ENCODE measurements around the gene RPLP1. TPM values are rescaled to one million over a fixed set of nuclear protein-coding genes. Genes with fewer than 3 reads are reported as not detected.

Gene RPLP1
- polyA plus RNA-seq, 1 donor from 2014 or later: 3,528 TPM

GRCh38 chr15:69472046-69472445 lies 19.4 kb downstream of the RPLP1 start:
- H3K27me3 Mint-ChIP-seq: peaks cover 5% of the 10 kb centered on the region
- H3K27ac Mint-ChIP-seq: no peak overlapping the region
- H3K4me1 Mint-ChIP-seq: peaks cover 5 to 11% (median 7%) of the 10 kb centered on the region in 3 donors
- H3K9me3 Mint-ChIP-seq: no peaks in the 10 kb centered on the region
- peaks cover 1% of the 10 kb centered on the region for H3K36me3 Mint-ChIP-seq
- no peak overlapping the region for H3K4me3 Mint-ChIP-seq

GRCh38 chr15:69472562-69472961 lies 19.9 kb downstream of the RPLP1 start:
- Mint-ChIP-seq H3K4me3 (no peak overlapping the region), H3K9me3 (no peaks in the 10 kb centered on the region), H3K27ac (no peak overlapping the region), H3K4me1 (peaks cover 5 to 11% (median 7%) of the 10 kb centered on the region in 3 donors), H3K36me3 (peaks cover 1% of the 10 kb centered on the region), H3K27me3 (peaks cover 5% of the 10 kb centered on the region)

- Mint-ChIP-seq H3K27ac (no peak overlapping the region), H3K27me3 (peaks cover 8% of the 10 kb centered on the region), H3K4me3 (no peak overlapping the region), H3K36me3 (peaks cover 1% of the 10 kb centered on the region), H3K4me1 (peaks cover 0 to under 1% (median 0%) of the 10 kb centered on the region in 3 donors), H3K9me3 (peaks cover 0 to under 1% (median 0%) of the 10 kb centered on the region in 3 donors)
These were observed 21.7 kb downstream of the RPLP1 start for GRCh38 chr15:69474291-69474690.

GRCh38 chr15:69474846-69475455 lies 22.3 kb downstream of the RPLP1 start:
- H3K27me3 Mint-ChIP-seq: peaks cover 11% of the 10 kb centered on the region
- H3K4me3 Mint-ChIP-seq: no peak overlapping the region
- H3K27ac Mint-ChIP-seq: no peak overlapping the region
- H3K9me3 Mint-ChIP-seq: peaks cover 2 to 5% (median 4%) of the 10 kb centered on the region in 3 donors
- peaks cover 1% of the 10 kb centered on the region for H3K36me3 Mint-ChIP-seq
- H3K4me1 Mint-ChIP-seq: no peaks in the 10 kb centered on the region

GRCh38 chr15:69475769-69476358 lies 23.2 kb downstream of the RPLP1 start:
- Mint-ChIP-seq H3K27ac (no peak overlapping the region), H3K4me3 (no peak overlapping the region), H3K36me3 (peaks cover 1% of the 10 kb centered on the region), H3K27me3 (peaks cover 11% of the 10 kb centered on the region), H3K4me1 (no peaks in the 10 kb centered on the region), H3K9me3 (peaks cover 2 to 9% (median 4%) of the 10 kb centered on the region in 3 donors)

GRCh38 chr15:69476704-69477473 lies 24.3 kb downstream of the RPLP1 start:
- H3K4me3 Mint-ChIP-seq: no peak overlapping the region
- no peak overlapping the region for H3K27ac Mint-ChIP-seq
- no peaks in the 10 kb centered on the region for H3K4me1 Mint-ChIP-seq
- peaks cover 3% of the 10 kb centered on the region for H3K36me3 Mint-ChIP-seq
- peaks cover 11% of the 10 kb centered on the region for H3K27me3 Mint-ChIP-seq
- H3K9me3 Mint-ChIP-seq: peaks cover 2 to 9% (median 4%) of the 10 kb centered on the region in 3 donors

GRCh38 chr15:69478259-69478781 lies 25.7 kb downstream of the RPLP1 start:
- H3K4me3 Mint-ChIP-seq: peak overlapping the region in 1 of 4 donors; percentile 46
- H3K4me1 Mint-ChIP-seq: no peaks in the 10 kb centered on the region
- H3K36me3 Mint-ChIP-seq: peaks cover 1% of the 10 kb centered on the region
- H3K27ac Mint-ChIP-seq: no peak overlapping the region
- H3K27me3 Mint-ChIP-seq: peaks cover 11% of the 10 kb centered on the region
- peaks cover 2 to 9% (median 4%) of the 10 kb centered on the region in 3 donors for H3K9me3 Mint-ChIP-seq

GRCh38 chr15:69479081-69479480 lies 26.5 kb downstream of the RPLP1 start:
- Mint-ChIP-seq H3K27me3 (peaks cover 11% of the 10 kb centered on the region), H3K27ac (no peak overlapping the region), H3K36me3 (peaks cover 1% of the 10 kb centered on the region), H3K9me3 (peaks cover 2 to 9% (median 4%) of the 10 kb centered on the region in 3 donors), H3K4me1 (no peaks in the 10 kb centered on the region), H3K4me3 (no peak overlapping the region)

- H3K27me3 Mint-ChIP-seq: peaks cover 8% of the 10 kb centered on the region
- H3K4me3 Mint-ChIP-seq: no peak overlapping the region
- H3K9me3 Mint-ChIP-seq: peaks cover 2 to 9% (median 4%) of the 10 kb centered on the region in 3 donors
- peaks cover 1% of the 10 kb centered on the region for H3K36me3 Mint-ChIP-seq
- no peaks in the 10 kb centered on the region for H3K4me1 Mint-ChIP-seq
- no peak overlapping the region for H3K27ac Mint-ChIP-seq
These were observed 27.4 kb downstream of the RPLP1 start for GRCh38 chr15:69479971-69480370.

GRCh38 chr15:69480932-69481331 lies 28.3 kb downstream of the RPLP1 start:
- no peak overlapping the region for H3K27ac Mint-ChIP-seq
- H3K4me1 Mint-ChIP-seq: no peaks in the 10 kb centered on the region
- no peak overlapping the region for H3K4me3 Mint-ChIP-seq
- peaks cover 1% of the 10 kb centered on the region for H3K36me3 Mint-ChIP-seq
- peaks cover 4 to 12% (median 4%) of the 10 kb centered on the region in 3 donors for H3K9me3 Mint-ChIP-seq
- H3K27me3 Mint-ChIP-seq: peaks cover 9% of the 10 kb centered on the region

- no peaks in the 10 kb centered on the region for H3K4me1 Mint-ChIP-seq
- H3K27ac Mint-ChIP-seq: no peak overlapping the region
- peaks cover 6% of the 10 kb centered on the region for H3K36me3 Mint-ChIP-seq
- H3K4me3 Mint-ChIP-seq: no peak overlapping the region
- H3K9me3 Mint-ChIP-seq: peaks cover 4 to 12% (median 4%) of the 10 kb centered on the region in 3 donors
- peaks cover 7% of the 10 kb centered on the region for H3K27me3 Mint-ChIP-seq
These were observed 30.2 kb downstream of the RPLP1 start for GRCh38 chr15:69482686-69483256.

GRCh38 chr15:69484837-69485236 lies 32.2 kb downstream of the RPLP1 start:
- Mint-ChIP-seq H3K27ac (no peak overlapping the region), H3K4me3 (no peak overlapping the region), H3K27me3 (peaks cover 2% of the 10 kb centered on the region), H3K9me3 (peaks cover 0 to 8% (median 2%) of the 10 kb centered on the region in 3 donors), H3K4me1 (peaks cover 0 to 2% (median 0%) of the 10 kb centered on the region in 3 donors), H3K36me3 (peaks cover 6% of the 10 kb centered on the region)

GRCh38 chr15:69486481-69487110 lies 34.0 kb downstream of the RPLP1 start:
- Mint-ChIP-seq H3K27me3 (peaks cover 2% of the 10 kb centered on the region), H3K36me3 (peaks cover 4% of the 10 kb centered on the region), H3K4me1 (peaks cover 0 to 2% (median 0%) of the 10 kb centered on the region in 3 donors), H3K4me3 (no peak overlapping the region), H3K9me3 (peaks cover 1 to 5% (median 2%) of the 10 kb centered on the region in 3 donors), H3K27ac (no peak overlapping the region)

GRCh38 chr15:69489073-69489571 lies 36.5 kb downstream of the RPLP1 start:
- Mint-ChIP-seq H3K27ac (no peak overlapping the region), H3K4me1 (peaks cover 0 to 2% (median 0%) of the 10 kb centered on the region in 3 donors), H3K27me3 (peaks cover 2% of the 10 kb centered on the region), H3K4me3 (no peak overlapping the region), H3K9me3 (peaks cover 1 to 8% (median 5%) of the 10 kb centered on the region in 3 donors), H3K36me3 (peaks cover 4% of the 10 kb centered on the region)

Data from IgD-negative memory B cell (primary cell).